ENCODE measurements around the gene ZNF879.

The ZNF879 gene

GRCh38 chr5:179044765-179045164 lies 21.2 kb downstream of the ZNF879 start:
- DNase-seq (ENCODE audit: insufficient read length) (no peak), FAIRE-seq (no peak)
- no peak for TF ChIP-seq POLR2AphosphoS5 (IDR thresholded peaks at IDR 0.05; ENCODE audit: low read depth, low read length)
- TF ChIP-seq TAF1 (IDR thresholded peaks at IDR 0.05; ENCODE audit: borderline replicate concordance, low read depth, low read length) = no peak
- TF ChIP-seq POLR2A (IDR thresholded peaks at IDR 0.05; ENCODE audit: low read depth, low read length) = no peak

DNA sequence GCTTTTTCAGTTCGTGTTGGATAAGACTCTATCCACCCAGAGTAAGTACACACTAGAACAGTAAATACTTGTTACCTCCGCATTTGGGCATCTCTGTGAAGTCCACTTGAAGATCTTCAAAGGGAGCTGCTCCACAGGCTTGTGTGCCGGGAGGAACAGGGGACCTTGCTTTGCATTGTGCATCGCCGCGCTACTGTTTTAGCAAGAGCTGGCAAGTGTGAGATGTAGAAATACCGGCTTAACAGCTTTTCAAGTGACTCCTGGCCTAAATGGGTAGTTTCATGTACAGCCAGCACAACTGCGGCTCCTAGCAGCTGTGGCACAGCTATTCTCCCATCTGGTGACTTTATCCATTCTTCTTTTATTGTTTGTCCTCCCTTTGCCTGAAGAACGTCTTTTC lies 28.2 kb downstream of the ZNF879 start:
- DNase-seq (ENCODE audit: insufficient read length) = no peak
- TF ChIP-seq POLR2A (IDR thresholded peaks at IDR 0.05; ENCODE audit: low read depth, low read length) (no peak), POLR2AphosphoS5 (IDR thresholded peaks at IDR 0.05; ENCODE audit: low read depth, low read length) (no peak), TAF1 (IDR thresholded peaks at IDR 0.05; ENCODE audit: borderline replicate concordance, low read depth, low read length) (no peak)
- FAIRE-seq = no peak

DNA sequence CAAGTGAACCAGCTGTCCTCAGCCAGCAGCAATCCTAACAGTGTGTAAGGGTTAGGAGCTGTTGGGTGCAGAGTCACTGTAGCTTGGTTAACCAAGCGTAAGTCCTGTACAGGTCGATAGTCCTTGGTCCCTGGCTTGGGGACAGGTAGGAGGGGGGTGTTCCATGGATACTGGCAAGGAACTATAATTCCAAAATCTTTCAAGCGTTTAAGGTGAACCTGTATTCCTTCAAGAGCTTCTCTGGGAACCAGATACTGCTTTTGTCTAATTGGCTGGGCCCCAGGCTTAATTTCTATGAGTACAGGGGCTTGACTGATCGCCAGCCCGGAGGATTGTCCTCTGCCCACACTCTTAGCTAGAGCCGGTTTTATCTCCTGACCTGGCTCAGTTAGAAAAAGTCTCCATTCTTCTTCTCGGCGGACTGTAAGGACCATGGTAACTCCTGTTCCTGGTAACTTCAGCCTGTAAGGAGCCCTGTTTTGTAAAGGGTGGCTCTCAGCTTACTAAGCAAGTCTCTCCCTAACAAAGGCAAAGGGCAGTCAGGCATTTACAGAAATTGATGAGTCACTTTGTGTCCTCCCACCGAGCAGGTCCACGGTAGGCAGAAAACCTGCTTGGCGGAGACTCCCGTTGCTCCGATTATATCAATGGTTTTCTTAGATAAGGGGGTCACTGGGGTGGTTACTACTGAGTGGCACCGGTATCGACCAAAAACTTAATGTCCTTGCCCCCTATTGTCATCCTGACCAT lies 30.6 kb downstream of the ZNF879 start:
- FAIRE-seq (no peak), DNase-seq (ENCODE audit: insufficient read length) (no peak)
- TF ChIP-seq POLR2AphosphoS5 (IDR thresholded peaks at IDR 0.05; ENCODE audit: low read depth, low read length) (no peak), TAF1 (IDR thresholded peaks at IDR 0.05; ENCODE audit: borderline replicate concordance, low read depth, low read length) (no peak), POLR2A (IDR thresholded peaks at IDR 0.05; ENCODE audit: low read depth, low read length) (no peak)

- TF ChIP-seq POLR2A (IDR thresholded peaks at IDR 0.05; ENCODE audit: low read depth, low read length) (no peak), TAF1 (IDR thresholded peaks at IDR 0.05; ENCODE audit: borderline replicate concordance, low read depth, low read length) (no peak), POLR2AphosphoS5 (IDR thresholded peaks at IDR 0.05; ENCODE audit: low read depth, low read length) (no peak)
- FAIRE-seq (no peak), DNase-seq (ENCODE audit: insufficient read length) (no peak)
Observed at GRCh38 chr5:179054876-179055275, 31.3 kb downstream of the ZNF879 start.

- FAIRE-seq (no peak), DNase-seq (ENCODE audit: insufficient read length) (no peak)
- no peak for TF ChIP-seq POLR2AphosphoS5 (IDR thresholded peaks at IDR 0.05; ENCODE audit: low read depth, low read length)
- no peak for TF ChIP-seq TAF1 (IDR thresholded peaks at IDR 0.05; ENCODE audit: borderline replicate concordance, low read depth, low read length)
- no peak for TF ChIP-seq POLR2A (IDR thresholded peaks at IDR 0.05; ENCODE audit: low read depth, low read length)
Observed at GRCh38 chr5:179055436-179055835, 31.8 kb downstream of the ZNF879 start.

- DNase-seq (ENCODE audit: insufficient read length) (no peak), FAIRE-seq (no peak)
- no peak for TF ChIP-seq POLR2A (IDR thresholded peaks at IDR 0.05; ENCODE audit: low read depth, low read length)
- no peak for TF ChIP-seq TAF1 (IDR thresholded peaks at IDR 0.05; ENCODE audit: borderline replicate concordance, low read depth, low read length)
- no peak for TF ChIP-seq POLR2AphosphoS5 (IDR thresholded peaks at IDR 0.05; ENCODE audit: low read depth, low read length)
Observed at GRCh38 chr5:179055841-179056240, 32.2 kb downstream of the ZNF879 start.

- DNase-seq (ENCODE audit: insufficient read length) = no peak
- no peak for FAIRE-seq
- TF ChIP-seq TAF1 (IDR thresholded peaks at IDR 0.05; ENCODE audit: borderline replicate concordance, low read depth, low read length) = no peak
- no peak for TF ChIP-seq POLR2A (IDR thresholded peaks at IDR 0.05; ENCODE audit: low read depth, low read length)
- no peak for TF ChIP-seq POLR2AphosphoS5 (IDR thresholded peaks at IDR 0.05; ENCODE audit: low read depth, low read length)
Observed at GRCh38 chr5:179060116-179061008, 36.8 kb downstream of the ZNF879 start, which contains the start of gene ZNF354C. Gene ZNF354C (plus strand): TSS chr5:179060373. CDS start chr5:179062069, 1,696 bp downstream.

- no peak for TF ChIP-seq POLR2AphosphoS5 (IDR thresholded peaks at IDR 0.05; ENCODE audit: low read depth, low read length)
- no peak for TF ChIP-seq POLR2A (IDR thresholded peaks at IDR 0.05; ENCODE audit: low read depth, low read length)
- no peak for TF ChIP-seq TAF1 (IDR thresholded peaks at IDR 0.05; ENCODE audit: borderline replicate concordance, low read depth, low read length)
- FAIRE-seq (no peak), DNase-seq (ENCODE audit: insufficient read length) (no peak)
Observed at GRCh38 chr5:179061025-179061424, 37.4 kb downstream of the ZNF879 start.

GRCh38 chr5:179065703-179066102 lies 42.1 kb downstream of the ZNF879 start:
- DNase-seq (ENCODE audit: insufficient read length) (no peak), FAIRE-seq (no peak)
- no peak for TF ChIP-seq POLR2AphosphoS5 (IDR thresholded peaks at IDR 0.05; ENCODE audit: low read depth, low read length)
- no peak for TF ChIP-seq POLR2A (IDR thresholded peaks at IDR 0.05; ENCODE audit: low read depth, low read length)
- no peak for TF ChIP-seq TAF1 (IDR thresholded peaks at IDR 0.05; ENCODE audit: borderline replicate concordance, low read depth, low read length)

DNA sequence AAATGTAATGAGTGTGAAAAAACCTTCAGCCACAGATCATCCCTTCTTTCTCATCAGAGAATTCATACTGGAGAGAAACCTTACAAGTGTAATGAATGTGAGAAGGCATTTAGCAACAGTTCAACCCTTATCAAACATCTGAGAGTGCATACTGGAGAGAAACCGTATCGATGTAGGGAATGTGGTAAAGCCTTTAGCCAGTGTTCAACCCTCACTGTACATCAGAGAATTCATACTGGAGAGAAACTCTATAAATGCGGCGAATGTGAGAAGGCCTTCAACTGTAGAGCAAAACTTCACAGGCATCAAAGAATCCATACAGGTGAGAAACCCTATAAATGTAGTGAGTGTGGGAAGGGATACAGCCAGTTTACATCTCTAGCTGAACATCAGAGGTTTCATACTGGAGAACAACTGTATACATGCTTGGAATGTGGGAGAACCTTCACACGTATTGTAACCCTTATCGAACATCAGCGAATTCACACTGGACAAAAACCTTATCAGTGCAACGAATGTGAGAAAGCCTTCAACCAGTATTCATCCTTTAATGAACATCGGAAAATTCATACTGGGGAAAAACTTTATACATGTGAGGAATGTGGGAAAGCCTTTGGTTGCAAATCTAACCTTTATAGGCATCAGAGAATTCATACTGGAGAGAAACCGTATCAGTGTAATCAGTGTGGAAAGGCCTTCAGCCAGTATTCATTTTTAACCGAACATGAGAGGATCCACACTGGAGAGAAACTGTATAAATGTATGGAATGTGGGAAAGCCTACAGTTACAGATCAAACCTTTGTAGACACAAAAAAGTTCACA lies 55.8 kb downstream of the ZNF879 start:
- TF ChIP-seq POLR2A (IDR thresholded peaks at IDR 0.05; ENCODE audit: low read depth, low read length) (no peak), TAF1 (IDR thresholded peaks at IDR 0.05; ENCODE audit: borderline replicate concordance, low read depth, low read length) (no peak), POLR2AphosphoS5 (IDR thresholded peaks at IDR 0.05; ENCODE audit: low read depth, low read length) (no peak)
- DNase-seq (ENCODE audit: insufficient read length) (no peak), FAIRE-seq (no peak)

DNA sequence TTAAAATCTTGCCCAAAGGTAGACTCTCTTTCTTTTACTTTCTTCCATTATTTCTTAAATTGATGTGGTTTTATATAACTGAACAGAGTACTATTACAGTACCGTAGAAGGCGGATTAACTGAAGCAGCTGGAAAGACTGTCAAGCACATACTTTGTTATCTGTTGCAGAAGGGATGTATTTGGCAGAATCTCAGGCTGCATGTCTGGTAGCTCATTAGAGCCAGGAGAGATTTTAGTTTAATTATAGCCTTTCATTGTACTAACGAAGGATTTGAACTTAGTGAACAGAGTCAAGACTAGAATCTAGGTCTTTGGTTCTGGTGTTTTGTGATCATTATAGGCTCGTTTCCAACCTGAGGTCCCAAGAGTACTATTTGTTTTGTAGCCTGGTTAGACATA lies 57.1 kb downstream of the ZNF879 start:
- FAIRE-seq (no peak), DNase-seq (ENCODE audit: insufficient read length) (no peak)
- TF ChIP-seq TAF1 (IDR thresholded peaks at IDR 0.05; ENCODE audit: borderline replicate concordance, low read depth, low read length) (no peak), POLR2A (IDR thresholded peaks at IDR 0.05; ENCODE audit: low read depth, low read length) (no peak), POLR2AphosphoS5 (IDR thresholded peaks at IDR 0.05; ENCODE audit: low read depth, low read length) (no peak)

All from GM12892 (cell line).